ENCODE measurements around the gene GET3. TPM values are rescaled to one million over a fixed set of nuclear protein-coding genes. Genes with fewer than 3 reads are reported as not detected.

GET3 gene
- total and polyA plus RNA-seq, 2 of the 13 experiments (the other 11 are each of a cell fraction or from before 2014, with no cell fraction given), result 57.7 to 59.4 TPM

DNA sequence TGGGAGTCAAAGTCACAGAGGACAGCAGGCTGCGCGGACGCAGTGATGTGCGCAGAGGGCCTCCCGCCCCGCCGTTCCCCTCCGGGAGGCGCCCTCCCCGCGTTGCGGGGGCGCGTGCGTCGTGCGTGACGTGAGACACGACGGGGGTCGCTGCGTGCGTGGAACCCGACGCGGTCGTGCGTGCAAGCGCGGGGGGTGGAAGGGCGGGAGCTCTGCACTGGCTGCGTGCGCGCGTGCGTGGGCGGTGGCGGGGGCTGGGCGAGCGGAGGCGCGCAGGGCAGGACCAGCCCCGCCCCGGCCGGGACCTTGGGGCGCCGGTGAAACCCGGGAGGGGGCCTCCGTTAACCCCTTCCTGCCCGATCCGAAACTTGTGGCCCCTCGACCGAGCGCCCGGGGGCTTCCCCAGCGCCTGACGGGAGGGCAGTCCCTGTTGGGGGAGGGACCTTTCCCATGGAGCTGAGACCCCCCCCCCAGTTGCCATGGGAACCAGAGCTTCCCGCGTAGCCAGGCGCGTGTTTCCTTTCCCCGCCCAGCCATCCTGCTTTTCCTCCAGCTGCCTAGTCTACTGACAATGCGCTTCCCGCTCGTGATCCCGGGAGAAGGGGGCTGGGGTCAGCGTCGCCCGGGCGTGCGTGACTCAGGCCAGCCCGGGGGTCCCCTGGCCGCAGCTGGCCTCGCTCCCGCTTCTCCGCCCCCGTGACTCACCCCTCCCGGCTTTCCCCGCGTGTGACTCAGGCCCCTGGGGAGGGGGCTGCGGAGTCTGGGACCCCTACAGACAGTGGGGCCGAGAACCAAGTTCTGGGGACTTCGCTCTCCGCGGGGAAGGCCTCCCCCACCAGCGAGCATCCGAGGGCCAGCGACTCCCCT, 45.4 kb downstream of the GET3 start (continued):
- TF ChIP-seq, protein P1, sequence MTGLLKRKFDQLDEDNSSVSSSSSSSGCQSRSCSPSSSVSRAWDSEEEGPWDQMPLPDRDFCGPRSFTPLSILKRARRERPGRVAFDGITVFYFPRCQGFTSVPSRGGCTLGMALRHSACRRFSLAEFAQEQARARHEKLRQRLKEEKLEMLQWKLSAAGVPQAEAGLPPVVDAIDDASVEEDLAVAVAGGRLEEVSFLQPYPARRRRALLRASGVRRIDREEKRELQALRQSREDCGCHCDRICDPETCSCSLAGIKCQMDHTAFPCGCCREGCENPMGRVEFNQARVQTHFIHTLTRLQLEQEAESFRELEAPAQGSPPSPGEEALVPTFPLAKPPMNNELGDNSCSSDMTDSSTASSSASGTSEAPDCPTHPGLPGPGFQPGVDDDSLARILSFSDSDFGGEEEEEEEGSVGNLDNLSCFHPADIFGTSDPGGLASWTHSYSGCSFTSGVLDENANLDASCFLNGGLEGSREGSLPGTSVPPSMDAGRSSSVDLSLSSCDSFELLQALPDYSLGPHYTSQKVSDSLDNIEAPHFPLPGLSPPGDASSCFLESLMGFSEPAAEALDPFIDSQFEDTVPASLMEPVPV (CRISPR knock-in tag; IDR thresholded peaks at IDR 0.05), result no peak
- TF ChIP-seq JUNB (CRISPR knock-in tag; IDR thresholded peaks at IDR 0.05; ENCODE audit: borderline replicate concordance) (no peak), ZBTB42 (CRISPR knock-in tag; IDR thresholded peaks at IDR 0.05) (no peak), TAF1 (CRISPR knock-in tag; IDR thresholded peaks at IDR 0.05) (peak; percentile 11; the same call in 1 of the 2 replicates), ZNF564 (CRISPR knock-in tag; IDR thresholded peaks at IDR 0.05) (no peak), ZKSCAN1 (IDR thresholded peaks at IDR 0.05; ENCODE audit: low read length) (no peak), KLF11 (CRISPR knock-in tag; IDR thresholded peaks at IDR 0.05) (no peak), NCOA5 (CRISPR knock-in tag; IDR thresholded peaks at IDR 0.05) (no peak), PHB2 (IDR thresholded peaks at IDR 0.05; ENCODE audit: partially characterized antibody) (no peak), CCDC6 (CRISPR knock-in tag; IDR thresholded peaks at IDR 0.05) (no peak), FOXK1 (CRISPR knock-in tag; IDR thresholded peaks at IDR 0.05; ENCODE audit: borderline replicate concordance, low read depth) (no peak), MTA3 (CRISPR knock-in tag; IDR thresholded peaks at IDR 0.05) (no peak), ZBTB7B (CRISPR knock-in tag; IDR thresholded peaks at IDR 0.05) (no peak; the same call in 1 of the 2 replicates), ZNF709 (CRISPR knock-in tag; IDR thresholded peaks at IDR 0.05) (peak; percentile 45; the same call in 1 of the 2 replicates), SNRNP70 (IDR thresholded peaks at IDR 0.05; ENCODE audit: low read depth, low read length) (no peak), ZNF383 (CRISPR knock-in tag; IDR thresholded peaks at IDR 0.05; ENCODE audit: borderline replicate concordance) (no peak)
- TF ChIP-seq, protein P2, sequence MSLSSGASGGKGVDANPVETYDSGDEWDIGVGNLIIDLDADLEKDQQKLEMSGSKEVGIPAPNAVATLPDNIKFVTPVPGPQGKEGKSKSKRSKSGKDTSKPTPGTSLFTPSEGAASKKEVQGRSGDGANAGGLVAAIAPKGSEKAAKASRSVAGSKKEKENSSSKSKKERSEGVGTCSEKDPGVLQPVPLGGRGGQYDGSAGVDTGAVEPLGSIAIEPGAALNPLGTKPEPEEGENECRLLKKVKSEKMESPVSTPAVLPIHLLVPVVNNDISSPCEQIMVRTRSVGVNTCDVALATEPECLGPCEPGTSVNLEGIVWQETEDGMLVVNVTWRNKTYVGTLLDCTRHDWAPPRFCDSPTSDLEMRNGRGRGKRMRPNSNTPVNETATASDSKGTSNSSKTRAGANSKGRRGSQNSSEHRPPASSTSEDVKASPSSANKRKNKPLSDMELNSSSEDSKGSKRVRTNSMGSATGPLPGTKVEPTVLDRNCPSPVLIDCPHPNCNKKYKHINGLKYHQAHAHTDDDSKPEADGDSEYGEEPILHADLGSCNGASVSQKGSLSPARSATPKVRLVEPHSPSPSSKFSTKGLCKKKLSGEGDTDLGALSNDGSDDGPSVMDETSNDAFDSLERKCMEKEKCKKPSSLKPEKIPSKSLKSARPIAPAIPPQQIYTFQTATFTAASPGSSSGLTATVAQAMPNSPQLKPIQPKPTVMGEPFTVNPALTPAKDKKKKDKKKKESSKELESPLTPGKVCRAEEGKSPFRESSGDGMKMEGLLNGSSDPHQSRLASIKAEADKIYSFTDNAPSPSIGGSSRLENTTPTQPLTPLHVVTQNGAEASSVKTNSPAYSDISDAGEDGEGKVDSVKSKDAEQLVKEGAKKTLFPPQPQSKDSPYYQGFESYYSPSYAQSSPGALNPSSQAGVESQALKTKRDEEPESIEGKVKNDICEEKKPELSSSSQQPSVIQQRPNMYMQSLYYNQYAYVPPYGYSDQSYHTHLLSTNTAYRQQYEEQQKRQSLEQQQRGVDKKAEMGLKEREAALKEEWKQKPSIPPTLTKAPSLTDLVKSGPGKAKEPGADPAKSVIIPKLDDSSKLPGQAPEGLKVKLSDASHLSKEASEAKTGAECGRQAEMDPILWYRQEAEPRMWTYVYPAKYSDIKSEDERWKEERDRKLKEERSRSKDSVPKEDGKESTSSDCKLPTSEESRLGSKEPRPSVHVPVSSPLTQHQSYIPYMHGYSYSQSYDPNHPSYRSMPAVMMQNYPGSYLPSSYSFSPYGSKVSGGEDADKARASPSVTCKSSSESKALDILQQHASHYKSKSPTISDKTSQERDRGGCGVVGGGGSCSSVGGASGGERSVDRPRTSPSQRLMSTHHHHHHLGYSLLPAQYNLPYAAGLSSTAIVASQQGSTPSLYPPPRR (CRISPR knock-in tag; IDR thresholded peaks at IDR 0.05; ENCODE audit: borderline replicate concordance), result no peak
- TF ChIP-seq, protein P3, sequence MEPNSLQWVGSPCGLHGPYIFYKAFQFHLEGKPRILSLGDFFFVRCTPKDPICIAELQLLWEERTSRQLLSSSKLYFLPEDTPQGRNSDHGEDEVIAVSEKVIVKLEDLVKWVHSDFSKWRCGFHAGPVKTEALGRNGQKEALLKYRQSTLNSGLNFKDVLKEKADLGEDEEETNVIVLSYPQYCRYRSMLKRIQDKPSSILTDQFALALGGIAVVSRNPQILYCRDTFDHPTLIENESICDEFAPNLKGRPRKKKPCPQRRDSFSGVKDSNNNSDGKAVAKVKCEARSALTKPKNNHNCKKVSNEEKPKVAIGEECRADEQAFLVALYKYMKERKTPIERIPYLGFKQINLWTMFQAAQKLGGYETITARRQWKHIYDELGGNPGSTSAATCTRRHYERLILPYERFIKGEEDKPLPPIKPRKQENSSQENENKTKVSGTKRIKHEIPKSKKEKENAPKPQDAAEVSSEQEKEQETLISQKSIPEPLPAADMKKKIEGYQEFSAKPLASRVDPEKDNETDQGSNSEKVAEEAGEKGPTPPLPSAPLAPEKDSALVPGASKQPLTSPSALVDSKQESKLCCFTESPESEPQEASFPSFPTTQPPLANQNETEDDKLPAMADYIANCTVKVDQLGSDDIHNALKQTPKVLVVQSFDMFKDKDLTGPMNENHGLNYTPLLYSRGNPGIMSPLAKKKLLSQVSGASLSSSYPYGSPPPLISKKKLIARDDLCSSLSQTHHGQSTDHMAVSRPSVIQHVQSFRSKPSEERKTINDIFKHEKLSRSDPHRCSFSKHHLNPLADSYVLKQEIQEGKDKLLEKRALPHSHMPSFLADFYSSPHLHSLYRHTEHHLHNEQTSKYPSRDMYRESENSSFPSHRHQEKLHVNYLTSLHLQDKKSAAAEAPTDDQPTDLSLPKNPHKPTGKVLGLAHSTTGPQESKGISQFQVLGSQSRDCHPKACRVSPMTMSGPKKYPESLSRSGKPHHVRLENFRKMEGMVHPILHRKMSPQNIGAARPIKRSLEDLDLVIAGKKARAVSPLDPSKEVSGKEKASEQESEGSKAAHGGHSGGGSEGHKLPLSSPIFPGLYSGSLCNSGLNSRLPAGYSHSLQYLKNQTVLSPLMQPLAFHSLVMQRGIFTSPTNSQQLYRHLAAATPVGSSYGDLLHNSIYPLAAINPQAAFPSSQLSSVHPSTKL (CRISPR knock-in tag; IDR thresholded peaks at IDR 0.05), result peak; percentile 22; the same call in 1 of the 2 replicates
- TF ChIP-seq, protein P4, sequence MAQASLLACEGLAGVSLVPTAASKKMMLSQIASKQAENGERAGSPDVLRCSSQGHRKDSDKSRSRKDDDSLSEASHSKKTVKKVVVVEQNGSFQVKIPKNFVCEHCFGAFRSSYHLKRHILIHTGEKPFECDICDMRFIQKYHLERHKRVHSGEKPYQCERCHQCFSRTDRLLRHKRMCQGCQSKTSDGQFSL (CRISPR knock-in tag; IDR thresholded peaks at IDR 0.05), result 0 out of 2 replicates have a peak, but pooled peaks have one; percentile 48

All from HepG2 (cell line).